ENCODE results near the gene FANCD2OS.
"Not testable (repeated sequence)": the region's sequence is repeated elsewhere in the genome, so short reads cannot be mapped to it uniquely, and the experiment has no call there.

The FANCD2OS gene

GRCh38 chr3:10090774-10091173 is 17.3 kb downstream of the FANCD2OS start:
- DNase-seq = not testable (repeated sequence)

- no peak for DNase-seq
Observed at GRCh38 chr3:10090179-10090578, 17.9 kb downstream of the FANCD2OS start.

GRCh38 chr3:10088256-10088655 is 19.8 kb downstream of the FANCD2OS start:
- DNase-seq = no peak

GRCh38 chr3:10085738-10086137 is 22.3 kb downstream of the FANCD2OS start:
- no peak for DNase-seq

- DNase-seq = no peak
Observed at GRCh38 chr3:10081871-10082270, 26.2 kb downstream of the FANCD2OS start.

GRCh38 chr3:10074666-10075065 is 33.4 kb downstream of the FANCD2OS start:
- DNase-seq = no peak

- DNase-seq = not testable (repeated sequence)
Observed at GRCh38 chr3:10070077-10070476, 38.0 kb downstream of the FANCD2OS start.

- no peak for DNase-seq
Observed at GRCh38 chr3:10055097-10055496, 53.0 kb downstream of the FANCD2OS start.
